Vagina (tissue), 2 donors: ENCODE measurements around the gene CAMK2A.

Experiments used
- POLR2A ChIP-seq, 2 donors: fragments of 450-650 bp; IDR thresholded peaks; one replicate each; pipeline ENCODE4 v1.6.1; 2017; ENCODE audit warnings: antibody characterized with exemption in 2 of 2, mild to moderate bottlenecking in 2 of 2, moderate library complexity in 2 of 2
- POLR2AphosphoS5 ChIP-seq, 2 donors: sonication (generic); formaldehyde crosslinking; IDR thresholded peaks; one replicate each; pipeline ENCODE4 v1.9.0; 2017; ENCODE audit warnings: antibody characterized with exemption in 2 of 2, mild to moderate bottlenecking in 2 of 2, low read depth in 1 of 2; ENCODE audit not compliant: insufficient read depth in 1 of 2
- TF ChIP-seq, protein P1 (sequence below), 3 experiments: fragments of 450-650 bp in 2 of 3; fragments of 200-600 bp in 1 of 3; sonication (generic) in 1 of 3; IDR thresholded peaks; one replicate each; pipeline ENCODE4 v1.5.1; 2017 to 2019; ENCODE audit warnings: antibody characterized with exemption in 3 of 3, mild to moderate bottlenecking in 2 of 3, moderate library complexity in 2 of 3

DNA sequence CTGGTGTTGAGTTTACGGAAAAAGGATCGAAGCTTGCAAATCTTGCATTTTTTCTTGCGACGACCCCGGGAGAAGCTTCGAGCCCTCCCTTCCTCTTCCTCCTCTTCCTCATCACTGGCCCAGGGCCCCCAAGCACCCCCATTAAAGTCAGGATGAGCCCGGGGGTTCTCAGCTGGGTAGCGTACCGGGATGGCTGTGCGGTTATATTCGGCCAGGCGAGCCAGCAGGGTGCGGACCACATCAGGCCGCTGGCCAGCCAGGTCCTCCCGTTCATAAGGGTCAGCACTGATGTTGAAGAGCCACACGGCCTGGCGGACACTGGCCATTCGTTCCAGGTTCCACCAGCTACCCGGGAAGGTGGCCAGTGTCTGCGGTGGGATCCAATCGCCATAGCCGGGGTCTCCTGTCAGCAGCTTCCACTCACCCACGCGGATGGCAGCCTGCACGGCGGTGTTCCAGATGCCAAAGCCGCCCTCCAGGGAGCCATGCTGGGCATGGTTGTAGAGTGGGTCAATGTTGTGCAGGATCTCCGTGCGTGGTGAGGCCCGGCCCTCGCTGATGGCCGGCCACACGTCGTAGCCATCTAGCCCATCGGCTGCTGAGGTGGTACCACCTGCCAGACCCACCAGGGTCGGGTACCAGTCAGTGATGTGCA, 7.8 kb upstream of the CAMK2A start:
- TF ChIP-seq, protein P1, sequence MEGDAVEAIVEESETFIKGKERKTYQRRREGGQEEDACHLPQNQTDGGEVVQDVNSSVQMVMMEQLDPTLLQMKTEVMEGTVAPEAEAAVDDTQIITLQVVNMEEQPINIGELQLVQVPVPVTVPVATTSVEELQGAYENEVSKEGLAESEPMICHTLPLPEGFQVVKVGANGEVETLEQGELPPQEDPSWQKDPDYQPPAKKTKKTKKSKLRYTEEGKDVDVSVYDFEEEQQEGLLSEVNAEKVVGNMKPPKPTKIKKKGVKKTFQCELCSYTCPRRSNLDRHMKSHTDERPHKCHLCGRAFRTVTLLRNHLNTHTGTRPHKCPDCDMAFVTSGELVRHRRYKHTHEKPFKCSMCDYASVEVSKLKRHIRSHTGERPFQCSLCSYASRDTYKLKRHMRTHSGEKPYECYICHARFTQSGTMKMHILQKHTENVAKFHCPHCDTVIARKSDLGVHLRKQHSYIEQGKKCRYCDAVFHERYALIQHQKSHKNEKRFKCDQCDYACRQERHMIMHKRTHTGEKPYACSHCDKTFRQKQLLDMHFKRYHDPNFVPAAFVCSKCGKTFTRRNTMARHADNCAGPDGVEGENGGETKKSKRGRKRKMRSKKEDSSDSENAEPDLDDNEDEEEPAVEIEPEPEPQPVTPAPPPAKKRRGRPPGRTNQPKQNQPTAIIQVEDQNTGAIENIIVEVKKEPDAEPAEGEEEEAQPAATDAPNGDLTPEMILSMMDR (IDR thresholded peaks at IDR 0.05) = no peak
- TF ChIP-seq POLR2A (IDR thresholded peaks at IDR 0.05) (no peak), POLR2AphosphoS5 (IDR thresholded peaks at IDR 0.05; ENCODE audit: insufficient read depth in 1 of 2, low read depth in 1 of 2) (no peak)
